Natural killer cell (primary cell): ENCODE measurements around the gene AUTS2. TPM values are rescaled to one million over a fixed set of nuclear protein-coding genes. Genes with fewer than 3 reads are reported as not detected.

Source experiments
- ATAC-seq, 3 donors: fragments of 150-1000 bp in 2 of 3; fragments of 200-7000 bp in 1 of 3; cut with Tn5 transposase; 1 replicate in 1 of 3; 2 replicates in 2 of 3; pipeline ENCODE4 v1.10.0; 2021; ENCODE audit warnings: mild to moderate bottlenecking in 2 of 3, moderate library complexity in 2 of 3
- DNase-seq, 2 donors: peaks; one replicate each; pipeline versions ENCODE4 v3.0.0 to v3.0.0-alpha.2; 2013 to 2021; ENCODE audit warnings: mixed read lengths in 1 of 2
- H3K27ac ChIP-seq: one replicate; pipeline ENCODE4 v1.5.1; 2013; ENCODE audit warnings: mild to moderate bottlenecking, low read length
- H3K27me3 ChIP-seq: one replicate; pipeline ENCODE4 v1.6.1; 2013; ENCODE audit warnings: low read length; ENCODE audit not compliant: control insufficient read depth, insufficient read depth
- H3K36me3 ChIP-seq: one replicate; pipeline ENCODE4 v1.6.1; 2013; ENCODE audit warnings: low read length; ENCODE audit not compliant: control insufficient read depth, insufficient read depth
- H3K4me1 ChIP-seq: one replicate; pipeline ENCODE4 v1.6.1; 2013; ENCODE audit warnings: low read length; ENCODE audit not compliant: control insufficient read depth, insufficient read depth
- H3K4me3 ChIP-seq: one replicate; pipeline ENCODE4 v1.5.1; 2013; ENCODE audit warnings: low read length
- H3K9me3 ChIP-seq: one replicate; pipeline ENCODE4 v1.6.1; 2013; ENCODE audit warnings: low read length; ENCODE audit not compliant: control insufficient read depth, insufficient read depth
- H3K27ac Mint-ChIP-seq, 2 donors: one replicate each; pipeline ENCODE4 v1.8.0; 2022; ENCODE audit warnings: mild to moderate bottlenecking in 2 of 2, mixed read lengths in 2 of 2, moderate library complexity in 1 of 2
- H3K27me3 Mint-ChIP-seq, 2 donors: one replicate each; pipeline ENCODE4 v1.8.0; 2022; ENCODE audit warnings: low read depth in 2 of 2, mixed read lengths in 2 of 2
- H3K36me3 Mint-ChIP-seq: one replicate; pipeline ENCODE4 v1.8.0; 2022; ENCODE audit warnings: mixed read lengths
- H3K4me1 Mint-ChIP-seq, 2 donors: one replicate each; pipeline ENCODE4 v1.8.0; 2022; ENCODE audit warnings: mixed read lengths in 2 of 2
- H3K4me3 Mint-ChIP-seq: one replicate; pipeline ENCODE4 v1.8.0; 2022; ENCODE audit warnings: mild to moderate bottlenecking, moderate library complexity, mixed read lengths
- H3K9me3 Mint-ChIP-seq, 2 donors: one replicate each; pipeline ENCODE4 v1.8.0; 2022; ENCODE audit warnings: mixed read lengths in 2 of 2
- CTCF ChIP-seq: fragments of 200-600 bp; IDR thresholded peaks from one replicate; pipeline ENCODE4 v1.8.0; 2022; ENCODE audit warnings: antibody characterized with exemption
- WGBS: methylation state at CpG from one replicate; pipeline ENCODE4 v1.1.7; 2013; ENCODE audit warnings: missing lambda C conversion rate; ENCODE audit not compliant: insufficient coverage; 5-methylcytosine and 5-hydroxymethylcytosine counted together
- intact Hi-C: fragments of 100-400 bp; cut with micrococcal nuclease; formaldehyde crosslinking; loops from one replicate; pipeline ENCODE4 v1.14.2; 2022
- total RNA-seq, 4 donors: library from RNA; stranded (reverse); fragments of 120-200 nt in 1 of 4; gene quantifications; one replicate each; pipeline versions ENCODE4 v1.2.3 to v1.2.4, GENCODE V29; 2013 to 2022

Gene AUTS2
- total RNA-seq, 3 donors from 2014 or later (not counting 1 experiment from before 2014, with no cell fraction given), result 147 to 197 (median 155) TPM

- Histone ChIP-seq H3K4me1 (no peaks in the 10 kb centered on the region), H3K27me3 (no peaks in the 10 kb centered on the region), H3K9me3 (no peaks in the 10 kb centered on the region), H3K36me3 (no peaks in the 10 kb centered on the region), H3K4me3 (no peak overlapping the region), H3K27ac (no peak overlapping the region)
- ATAC-seq (no peak), DNase-seq (no peak)
- Mint-ChIP-seq H3K9me3 (no peaks in the 10 kb centered on the region), H3K4me3 (no peak overlapping the region), H3K36me3 (no peaks in the 10 kb centered on the region), H3K27me3 (no peaks in the 10 kb centered on the region), H3K27ac (no peak overlapping the region), H3K4me1 (no peaks in the 10 kb centered on the region)
- WGBS, result no CpG with 5 or more reads among the region's 2 CpGs
- TF ChIP-seq CTCF, result no peak
- intact Hi-C loops, result no loop called here
Observed at GRCh38 chr7:70113078-70113477, 514.8 kb downstream of the AUTS2 start.

DNA sequence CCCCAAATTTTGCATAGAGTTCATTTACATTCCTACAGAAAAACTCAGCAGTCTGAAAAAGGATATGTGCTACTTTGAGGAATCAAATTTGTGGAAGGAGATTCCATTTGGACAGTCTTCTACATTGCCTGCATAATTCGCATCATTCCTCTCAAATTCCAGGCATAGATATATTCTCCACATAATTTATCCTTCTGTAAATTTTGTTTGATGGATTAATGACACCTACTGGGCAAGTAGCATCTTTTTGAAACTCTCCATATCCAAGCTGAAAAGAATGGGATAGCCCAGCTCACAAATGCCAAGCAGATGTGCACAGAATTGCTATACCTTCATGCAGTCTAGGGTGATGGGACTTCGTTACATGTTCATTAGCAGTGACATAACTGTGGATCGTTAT lies 515.3 kb downstream of the AUTS2 start:
- Histone ChIP-seq H3K36me3 (no peaks in the 10 kb centered on the region), H3K9me3 (no peaks in the 10 kb centered on the region), H3K4me3 (no peak overlapping the region), H3K27me3 (no peaks in the 10 kb centered on the region), H3K27ac (no peak overlapping the region), H3K4me1 (no peaks in the 10 kb centered on the region)
- H3K27ac Mint-ChIP-seq, result no peak overlapping the region
- no peaks in the 10 kb centered on the region for H3K36me3 Mint-ChIP-seq
- intact Hi-C loops, result no loop called here
- 70% methylated on average over 1 of the region's 3 CpGs for whole genome bisulfite sequencing
- H3K4me1 Mint-ChIP-seq, result no peaks in the 10 kb centered on the region
- no peak overlapping the region for H3K4me3 Mint-ChIP-seq
- no peak for ATAC-seq
- no peaks in the 10 kb centered on the region for H3K27me3 Mint-ChIP-seq
- TF ChIP-seq CTCF, result no peak
- no peaks in the 10 kb centered on the region for H3K9me3 Mint-ChIP-seq
- DNase-seq, result no peak

GRCh38 chr7:70114806-70115205 lies 516.5 kb downstream of the AUTS2 start:
- no peaks in the 10 kb centered on the region for H3K36me3 Mint-ChIP-seq
- WGBS, result 94% methylated on average over 2 of the region's 2 CpGs
- no peaks in the 10 kb centered on the region for H3K4me1 Mint-ChIP-seq
- no peak for TF ChIP-seq CTCF
- H3K9me3 Mint-ChIP-seq, result no peaks in the 10 kb centered on the region
- no peaks in the 10 kb centered on the region for H3K9me3 ChIP-seq
- H3K4me3 ChIP-seq, result no peak overlapping the region
- H3K27me3 ChIP-seq, result no peaks in the 10 kb centered on the region
- H3K27ac Mint-ChIP-seq, result no peak overlapping the region
- H3K27me3 Mint-ChIP-seq, result no peaks in the 10 kb centered on the region
- no peaks in the 10 kb centered on the region for H3K4me1 ChIP-seq
- no peak overlapping the region for H3K27ac ChIP-seq
- ATAC-seq (no peak), DNase-seq (no peak)
- intact Hi-C loops, result no loop called here
- H3K36me3 ChIP-seq, result no peaks in the 10 kb centered on the region
- H3K4me3 Mint-ChIP-seq, result no peak overlapping the region

DNA sequence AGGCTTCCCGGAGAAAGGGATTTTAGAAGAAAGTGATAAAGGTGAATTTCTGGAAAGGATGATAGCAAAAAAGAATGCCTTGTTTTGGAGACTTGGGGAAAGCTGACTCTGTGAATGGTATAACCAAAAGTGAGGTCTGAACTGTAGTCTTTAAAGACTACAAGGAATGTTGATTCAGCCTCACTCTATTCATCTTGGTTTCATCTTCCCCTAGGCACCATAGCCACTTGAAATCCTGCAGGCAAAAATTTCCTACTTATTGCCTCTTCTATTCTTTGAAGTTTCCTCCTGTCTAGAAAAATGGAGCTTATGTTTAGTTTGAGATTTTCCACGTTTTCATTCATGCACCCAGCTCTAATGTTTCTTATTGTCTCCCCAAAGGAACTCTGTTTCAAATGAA lies 518.0 kb downstream of the AUTS2 start:
- H3K27ac Mint-ChIP-seq, result no peak overlapping the region
- H3K9me3 Mint-ChIP-seq, result peaks cover 0 to 2% of the 10 kb centered on the region in 2 donors
- Histone ChIP-seq H3K27ac (no peak overlapping the region), H3K4me1 (no peaks in the 10 kb centered on the region), H3K36me3 (no peaks in the 10 kb centered on the region), H3K9me3 (no peaks in the 10 kb centered on the region), H3K27me3 (no peaks in the 10 kb centered on the region), H3K4me3 (no peak overlapping the region)
- 80% methylated on average over 2 of the region's 2 CpGs for WGBS
- no peak overlapping the region for H3K4me3 Mint-ChIP-seq
- intact Hi-C loops, result no loop called here
- no peaks in the 10 kb centered on the region for H3K4me1 Mint-ChIP-seq
- H3K36me3 Mint-ChIP-seq, result peaks cover 8% of the 10 kb centered on the region
- ATAC-seq (no peak), DNase-seq (no peak)
- no peak for TF ChIP-seq CTCF
- H3K27me3 Mint-ChIP-seq, result no peaks in the 10 kb centered on the region
